SK-N-MC (cell line): ENCODE results near the gene ZSCAN30.

Experiments
- DNase-seq: peaks from one replicate; pipeline ENCODE4 v3.0.0-alpha.2; 2011; ENCODE audit warnings: low read depth, low spot score
- H3K27ac ChIP-seq: fragments of 200-600 bp; sonication (generic); 2 replicates; pipeline ENCODE4 v1.5.1; 2016; ENCODE audit warnings: mixed run types
- H3K36me3 ChIP-seq: fragments of 200-600 bp; sonication (generic); 2 replicates; pipeline ENCODE4 v1.6.1; 2017; ENCODE audit warnings: antibody characterized with exemption, low read length, mixed read lengths; ENCODE audit not compliant: insufficient read depth
- H3K4me3 ChIP-seq: fragments of 200-600 bp; sonication (generic); 2 replicates; pipeline ENCODE4 v1.5.1; 2016
- H3K9ac ChIP-seq: fragments of 200-600 bp; sonication (generic); 2 replicates; pipeline ENCODE4 v1.8.0; 2017; ENCODE audit warnings: mixed run types, mixed read lengths; ENCODE audit not compliant: insufficient read length
- H3K9me3 ChIP-seq: fragments of 200-600 bp; sonication (generic); 2 replicates; pipeline ENCODE4 v1.6.1; 2017; ENCODE audit warnings: low read depth, mild to moderate bottlenecking, antibody characterized with exemption, low read length, moderate library complexity, mixed read lengths
- EZH2 ChIP-seq: fragments of 200-600 bp; sonication (generic); IDR thresholded peaks from one replicate; pipeline ENCODE4 v1.6.1; 2017; ENCODE audit warnings: antibody characterized with exemption
- FOXP2 ChIP-seq: optimal IDR thresholded peaks from 2 replicates; pipeline ENCODE3; 2011; ENCODE audit warnings: mild to moderate bottlenecking, moderate library complexity; ENCODE audit not compliant: insufficient read depth; ENCODE audit errors: extremely low read length, control extremely low read depth
- POLR2AphosphoS5 ChIP-seq: IDR thresholded peaks from 2 replicates; pipeline ENCODE4 v1.6.1; 2012; ENCODE audit warnings: mild to moderate bottlenecking, low read depth, low read length, borderline replicate concordance

Gene ZSCAN30

GRCh38 chr18:35201256-35201931 lies 88.6 kb downstream of the ZSCAN30 start:
- Histone ChIP-seq H3K4me3 (no peak overlapping the region), H3K9ac (no peak overlapping the region), H3K36me3 (no peaks in the 10 kb centered on the region), H3K9me3 (peaks cover 5% of the 10 kb centered on the region; the same call in 1 of the 2 replicates), H3K27ac (no peak overlapping the region)
- no peak for TF ChIP-seq EZH2
- TF ChIP-seq FOXP2 = no peak
- TF ChIP-seq POLR2AphosphoS5 = no peak
- DNase-seq = no peak
